ENCODE results near the gene BACH2. TPM values are rescaled to one million over a fixed set of nuclear protein-coding genes. Genes with fewer than 3 reads are reported as not detected.

BACH2 gene
- total RNA-seq, 1 experiment from 2014 or later, result 3.3 TPM

GRCh38 chr6:90256698-90257485 is 39.8 kb downstream of the BACH2 start (continued):
- TF ChIP-seq ZNF274 (IDR thresholded peaks at IDR 0.05; ENCODE audit: low read depth, low read length) (no peak), ATF3 (IDR thresholded peaks at IDR 0.05) (no peak), MAX (IDR thresholded peaks at IDR 0.05) (no peak), ELF1 (IDR thresholded peaks at IDR 0.05; ENCODE audit: borderline replicate concordance, low read depth) (no peak), CEBPB (IDR thresholded peaks at IDR 0.05; ENCODE audit: low read depth) (no peak), SP1 (IDR thresholded peaks at IDR 0.05; ENCODE audit: low read depth) (no peak), FOSL1 (IDR thresholded peaks at IDR 0.05; ENCODE audit: low read depth) (no peak), RAD21 (IDR thresholded peaks at IDR 0.05; ENCODE audit: low read depth) (no peak)

GRCh38 chr6:90253631-90254030 is 43.0 kb downstream of the BACH2 start:
- Histone ChIP-seq H3K27me3 (ENCODE audit: insufficient read depth, low read length) (no peaks in the 10 kb centered on the region), H3K4me2 (ENCODE audit: low read length) (no peak overlapping the region), H3K4me1 (ENCODE audit: control insufficient read depth in 1 of 2, insufficient read depth in 2 of 2, low read length in 2 of 2) (no peaks in the 10 kb centered on the region), H3K4me3 (replicated peaks in 1 of 2; ENCODE audit: low read depth in 1 of 2, low read length in 2 of 2) (no peak overlapping the region), H2AFZ (ENCODE audit: low read depth, low read length, poor library complexity, severe bottlenecking) (no peak overlapping the region), H4K20me1 (ENCODE audit: insufficient read depth) (no peaks in the 10 kb centered on the region), H3K9me3 (ENCODE audit: control insufficient read depth in 1 of 2, insufficient read depth in 1 of 2, low read depth in 1 of 2, low read length in 2 of 2) (no peaks in the 10 kb centered on the region), H3K9me2 (ENCODE audit: insufficient read depth) (no peaks in the 10 kb centered on the region), H3K27ac (ENCODE audit: low read depth, low read length) (no peak overlapping the region), H3K9ac (ENCODE audit: low read length) (no peak overlapping the region), H3K36me3 (ENCODE audit: control insufficient read depth in 1 of 2, insufficient read depth in 2 of 2, low read length in 2 of 2) (no peaks in the 10 kb centered on the region), H3K79me2 (ENCODE audit: insufficient read depth, low read length) (no peaks in the 10 kb centered on the region)
- no peak for ATAC-seq
- CTCF ChIA-PET, result interaction anchor here (0.9 kb wide), 1 partner anchor 313 kb away, joined by 3 read pairs; no protein-coding TSS in a partner anchor
- intact Hi-C loops (cut with micrococcal nuclease), result no loop called here
- POLR2A ChIA-PET, result no interaction called here
- no TSS peak for BruUV-seq (replicated peaks)
- no peak for DNase-seq (ENCODE audit: low read depth, low spot score)
- RAD21 ChIA-PET (ENCODE audit: low non-redundant PET in 1 of 2, low total read pairs in 2 of 2, uncharacterized antibody in 2 of 2, unreplicated experiment in 2 of 2), result no interaction called here
- TF ChIP-seq CTCF (IDR thresholded peaks at IDR 0.05 in 2 of 3, conservative IDR thresholded peaks at IDR 0.05 in 1 of 3; ENCODE audit: borderline replicate concordance in 1 of 3, insufficient read depth in 1 of 3, low read depth in 2 of 3, low read length in 2 of 3), result no peak
- TF ChIP-seq SP1 (IDR thresholded peaks at IDR 0.05; ENCODE audit: low read depth), result no peak
- TF ChIP-seq POLR2AphosphoS5 (IDR thresholded peaks at IDR 0.05; ENCODE audit: low read depth, low read length), result no peak
- TF ChIP-seq CEBPB (IDR thresholded peaks at IDR 0.05; ENCODE audit: low read depth), result no peak
- no peak for TF ChIP-seq ZNF274 (IDR thresholded peaks at IDR 0.05; ENCODE audit: low read depth, low read length)
- no peak for TF ChIP-seq SRF (IDR thresholded peaks at IDR 0.05; ENCODE audit: low read depth)
- no peak for TF ChIP-seq RAD21 (IDR thresholded peaks at IDR 0.05; ENCODE audit: low read depth)
- no peak for TF ChIP-seq FOSL1 (IDR thresholded peaks at IDR 0.05; ENCODE audit: low read depth)
- no peak for TF ChIP-seq EZH2phosphoT487 (IDR thresholded peaks at IDR 0.05; ENCODE audit: borderline replicate concordance)
- TF ChIP-seq TCF7L2 (IDR thresholded peaks at IDR 0.05; ENCODE audit: borderline replicate concordance, extremely low read depth, insufficient read depth, insufficient read length), result no peak
- TF ChIP-seq JUND (IDR thresholded peaks at IDR 0.05), result no peak
- TF ChIP-seq EGR1 (IDR thresholded peaks at IDR 0.05; ENCODE audit: low read depth), result no peak
- no peak for TF ChIP-seq SIN3A (IDR thresholded peaks at IDR 0.05; ENCODE audit: low read depth)
- no peak for TF ChIP-seq REST (IDR thresholded peaks at IDR 0.05; ENCODE audit: low read depth)
- TF ChIP-seq ATF3 (IDR thresholded peaks at IDR 0.05), result no peak
- TF ChIP-seq YY1 (IDR thresholded peaks at IDR 0.05; ENCODE audit: extremely low read depth, insufficient replicate concordance, low read depth, low read length), result no peak
- TF ChIP-seq EZH2 (IDR thresholded peaks at IDR 0.05), result no peak

Data from HCT116 (cell line).